Measurements from ENCODE around the gene SLC4A11.

Gene SLC4A11

GRCh38 chr20:3227936-3228749 lies 10.8 kb downstream of the SLC4A11 start:
- H3K4me3 ChIP-seq (ENCODE audit: low read depth, low read length), result no peak overlapping the region
- no peak for DNase-seq (ENCODE audit: low read depth)
- TF ChIP-seq, protein P1, sequence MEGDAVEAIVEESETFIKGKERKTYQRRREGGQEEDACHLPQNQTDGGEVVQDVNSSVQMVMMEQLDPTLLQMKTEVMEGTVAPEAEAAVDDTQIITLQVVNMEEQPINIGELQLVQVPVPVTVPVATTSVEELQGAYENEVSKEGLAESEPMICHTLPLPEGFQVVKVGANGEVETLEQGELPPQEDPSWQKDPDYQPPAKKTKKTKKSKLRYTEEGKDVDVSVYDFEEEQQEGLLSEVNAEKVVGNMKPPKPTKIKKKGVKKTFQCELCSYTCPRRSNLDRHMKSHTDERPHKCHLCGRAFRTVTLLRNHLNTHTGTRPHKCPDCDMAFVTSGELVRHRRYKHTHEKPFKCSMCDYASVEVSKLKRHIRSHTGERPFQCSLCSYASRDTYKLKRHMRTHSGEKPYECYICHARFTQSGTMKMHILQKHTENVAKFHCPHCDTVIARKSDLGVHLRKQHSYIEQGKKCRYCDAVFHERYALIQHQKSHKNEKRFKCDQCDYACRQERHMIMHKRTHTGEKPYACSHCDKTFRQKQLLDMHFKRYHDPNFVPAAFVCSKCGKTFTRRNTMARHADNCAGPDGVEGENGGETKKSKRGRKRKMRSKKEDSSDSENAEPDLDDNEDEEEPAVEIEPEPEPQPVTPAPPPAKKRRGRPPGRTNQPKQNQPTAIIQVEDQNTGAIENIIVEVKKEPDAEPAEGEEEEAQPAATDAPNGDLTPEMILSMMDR (IDR thresholded peaks at IDR 0.05; ENCODE audit: low read depth, low read length), result no peak
- TF ChIP-seq POLR2A (IDR thresholded peaks at IDR 0.05; ENCODE audit: extremely low read depth, insufficient read length) (no peak), MYC (IDR thresholded peaks at IDR 0.05; ENCODE audit: low read depth, low read length) (no peak)
- TF ChIP-seq, protein P2, sequence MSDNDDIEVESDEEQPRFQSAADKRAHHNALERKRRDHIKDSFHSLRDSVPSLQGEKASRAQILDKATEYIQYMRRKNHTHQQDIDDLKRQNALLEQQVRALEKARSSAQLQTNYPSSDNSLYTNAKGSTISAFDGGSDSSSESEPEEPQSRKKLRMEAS (IDR thresholded peaks at IDR 0.05; ENCODE audit: low read depth, low read length), result no peak

- no peak overlapping the region for H3K4me3 ChIP-seq (ENCODE audit: low read depth, low read length)
- DNase-seq (ENCODE audit: low read depth), result no peak
- TF ChIP-seq, protein P1 (IDR thresholded peaks at IDR 0.05; ENCODE audit: low read depth, low read length), result no peak
- TF ChIP-seq MYC (IDR thresholded peaks at IDR 0.05; ENCODE audit: low read depth, low read length) (no peak), POLR2A (IDR thresholded peaks at IDR 0.05; ENCODE audit: extremely low read depth, insufficient read length) (no peak)
- TF ChIP-seq, protein P2 (IDR thresholded peaks at IDR 0.05; ENCODE audit: low read depth, low read length), result no peak
Observed at GRCh38 chr20:3227506-3227905, 11.5 kb downstream of the SLC4A11 start.

GRCh38 chr20:3226864-3227263 lies 12.1 kb downstream of the SLC4A11 start:
- DNase-seq (ENCODE audit: low read depth), result no peak
- no peak overlapping the region for H3K4me3 ChIP-seq (ENCODE audit: low read depth, low read length)
- TF ChIP-seq, protein P2 (IDR thresholded peaks at IDR 0.05; ENCODE audit: low read depth, low read length), result no peak
- TF ChIP-seq POLR2A (IDR thresholded peaks at IDR 0.05; ENCODE audit: extremely low read depth, insufficient read length) (no peak), MYC (IDR thresholded peaks at IDR 0.05; ENCODE audit: low read depth, low read length) (no peak)
- TF ChIP-seq, protein P1 (IDR thresholded peaks at IDR 0.05; ENCODE audit: low read depth, low read length), result no peak

GRCh38 chr20:3226093-3226492 lies 12.9 kb downstream of the SLC4A11 start:
- TF ChIP-seq, protein P2 (IDR thresholded peaks at IDR 0.05; ENCODE audit: low read depth, low read length), result no peak
- TF ChIP-seq MYC (IDR thresholded peaks at IDR 0.05; ENCODE audit: low read depth, low read length) (no peak), POLR2A (IDR thresholded peaks at IDR 0.05; ENCODE audit: extremely low read depth, insufficient read length) (no peak)
- TF ChIP-seq, protein P1 (IDR thresholded peaks at IDR 0.05; ENCODE audit: low read depth, low read length), result no peak
- DNase-seq (ENCODE audit: low read depth), result no peak
- no peak overlapping the region for H3K4me3 ChIP-seq (ENCODE audit: low read depth, low read length)

GRCh38 chr20:3224681-3225421 lies 14.1 kb downstream of the SLC4A11 start:
- no peak for TF ChIP-seq MYC (IDR thresholded peaks at IDR 0.05; ENCODE audit: low read depth, low read length)
- no peak for TF ChIP-seq POLR2A (IDR thresholded peaks at IDR 0.05; ENCODE audit: extremely low read depth, insufficient read length)
- TF ChIP-seq, protein P1 (IDR thresholded peaks at IDR 0.05; ENCODE audit: low read depth, low read length), result no peak
- TF ChIP-seq, protein P2 (IDR thresholded peaks at IDR 0.05; ENCODE audit: low read depth, low read length), result no peak
- DNase-seq (ENCODE audit: low read depth), result no peak
- no peak overlapping the region for H3K4me3 ChIP-seq (ENCODE audit: low read depth, low read length)
